SK-N-SH (cell line): ENCODE data around the gene DPP10. TPM values are rescaled to one million over a fixed set of nuclear protein-coding genes. Genes with fewer than 3 reads are reported as not detected.

Experiments
- CTCF ChIA-PET: fragments of 300-600, 350-600 bp; formaldehyde crosslinking; extraction: SDS; loops from one replicate; lab custom pipeline; 2021; lab: Yijun Ruan, JAX
- POLR2A ChIA-PET: fragments of 350-600 bp; sonication (Branson Sonifier 250); formaldehyde crosslinking; extraction: SDS; loops from one replicate; lab custom pipeline; 2020; ENCODE audit warnings: antibody characterized with exemption, inconsistent platforms; lab: Yijun Ruan, JAX
- DNase-seq: peaks from one replicate; pipeline ENCODE4 v3.0.0; 2012
- H2AFZ ChIP-seq: fragments of 200-600 bp; sonication (generic); 2 replicates; pipeline ENCODE4 v1.8.1; 2016; ENCODE audit warnings: antibody characterized with exemption, mild to moderate bottlenecking, low read depth
- H3F3A ChIP-seq: fragments of 200-600 bp; sonication (generic); replicated peaks from 2 replicates; pipeline ENCODE3; 2016; ENCODE audit warnings: antibody characterized with exemption, mild to moderate bottlenecking; ENCODE audit not compliant: insufficient read depth
- H3K27ac ChIP-seq, 2 experiments: fragments of 200-500 bp in 1 of 2; fragments of 200-600 bp in 1 of 2; sonication (Bioruptor generic) in 1 of 2; sonication (generic), shearing (Covaris generic) in 1 of 2; 2 replicates each; pipeline versions ENCODE4 v1.5.1 to v1.6.1; 2014 to 2016; ENCODE audit warnings: low read depth in 2 of 2, inconsistent platforms in 1 of 2, low read length in 1 of 2, mild to moderate bottlenecking in 1 of 2, mixed read lengths in 1 of 2
- H3K27me3 ChIP-seq: fragments of 200-600 bp; sonication (generic), shearing (Covaris generic); 2 replicates; pipeline ENCODE4 v1.6.1; 2016; ENCODE audit warnings: mixed run types; ENCODE audit not compliant: insufficient read depth
- H3K36me3 ChIP-seq, 2 experiments: fragments of 200-500 bp in 1 of 2; fragments of 200-600 bp in 1 of 2; sonication (Bioruptor generic) in 1 of 2; sonication (generic) in 1 of 2; replicated peaks in 1 of 2; 2 replicates each; pipeline versions ENCODE3 to v1.5.1; 2014 to 2016; ENCODE audit warnings: low read length in 1 of 2, mild to moderate bottlenecking in 1 of 2; ENCODE audit not compliant: insufficient read depth in 2 of 2, control insufficient read depth in 1 of 2
- H3K4me1 ChIP-seq, 2 experiments: fragments of 200-500 bp in 1 of 2; fragments of 200-600 bp in 1 of 2; sonication (Bioruptor generic) in 1 of 2; sonication (generic), shearing (Covaris generic) in 1 of 2; 2 replicates each; pipeline versions ENCODE4 v1.5.1 to v1.6.1; 2014 to 2016; ENCODE audit warnings: low read depth in 1 of 2, low read length in 1 of 2, mixed run types in 1 of 2; ENCODE audit not compliant: insufficient read depth in 2 of 2, control insufficient read depth in 1 of 2
- H3K4me2 ChIP-seq: fragments of 200-600 bp; sonication (generic), shearing (Covaris generic); 2 replicates; pipeline ENCODE4 v1.6.1; 2017; ENCODE audit warnings: mixed run types
- H3K4me3 ChIP-seq, 2 experiments: fragments of 200-500 bp in 1 of 2; fragments of 200-600 bp in 1 of 2; sonication (Bioruptor generic) in 1 of 2; sonication (generic), shearing (Covaris generic) in 1 of 2; 2 replicates each; pipeline versions ENCODE4 v1.5.1 to v1.8.1; 2014 to 2016; ENCODE audit warnings: low read depth in 2 of 2, inconsistent platforms in 1 of 2, low read length in 1 of 2, mild to moderate bottlenecking in 1 of 2, mixed read lengths in 1 of 2, moderate library complexity in 1 of 2
- H3K79me2 ChIP-seq: fragments of 200-600 bp; sonication (generic); 2 replicates; pipeline ENCODE4 v1.8.1; 2017; ENCODE audit warnings: mild to moderate bottlenecking; ENCODE audit not compliant: insufficient read depth
- H3K9ac ChIP-seq: fragments of 200-600 bp; sonication (generic); 2 replicates; pipeline ENCODE4 v1.6.1; 2017; ENCODE audit warnings: mixed run types
- H3K9me2 ChIP-seq: fragments of 200-600 bp; sonication (generic); 2 replicates; pipeline ENCODE4 v1.6.1; 2017; ENCODE audit warnings: mixed run types
- H3K9me3 ChIP-seq: fragments of 200-600 bp; sonication (generic); 2 replicates; pipeline ENCODE4 v1.6.1; 2017; ENCODE audit warnings: mixed run types, mild to moderate bottlenecking, moderate library complexity
- H4K20me1 ChIP-seq: fragments of 200-600 bp; sonication (generic); 2 replicates; pipeline ENCODE4 v1.6.1; 2017; ENCODE audit warnings: mild to moderate bottlenecking, mixed run types; ENCODE audit not compliant: insufficient read depth
- ELF1 ChIP-seq: IDR thresholded peaks from 2 replicates; pipeline ENCODE4 v1.4.0; 2012
- EZH2phosphoT487 ChIP-seq: fragments of 200-600 bp; sonication (generic); IDR thresholded peaks from 2 replicates; pipeline ENCODE4 v1.6.1; 2017; ENCODE audit warnings: low read depth, mixed run types, mild to moderate bottlenecking, antibody characterized with exemption, moderate library complexity, borderline replicate concordance
- FOSL2 ChIP-seq: IDR thresholded peaks from 2 replicates; pipeline ENCODE4 v1.4.0; 2012; ENCODE audit warnings: low read depth, mild to moderate bottlenecking, moderate library complexity, borderline replicate concordance
- GABPA ChIP-seq: IDR thresholded peaks from 2 replicates; pipeline ENCODE4 v1.4.0; 2012; ENCODE audit warnings: low read depth, mild to moderate bottlenecking
- GATA2 ChIP-seq: sonication (generic); formaldehyde crosslinking; IDR thresholded peaks from 2 replicates; pipeline ENCODE4 v1.5.0; 2020; ENCODE audit warnings: mild to moderate bottlenecking, missing genetic modification reagents
- MXI1 ChIP-seq: IDR thresholded peaks from 2 replicates; pipeline ENCODE4 v1.6.1; 2012; ENCODE audit warnings: mild to moderate bottlenecking, low read depth, low read length, improper control_type of control experiment
- NFIC ChIP-seq: IDR thresholded peaks from 2 replicates; pipeline ENCODE4 v1.4.0; 2012; ENCODE audit warnings: borderline replicate concordance
- NRF1 ChIP-seq: IDR thresholded peaks from 2 replicates; pipeline ENCODE4 v1.6.1; 2012; ENCODE audit warnings: low read depth, mild to moderate bottlenecking, low read length
- POLR2AphosphoS5 ChIP-seq: IDR thresholded peaks from 2 replicates; pipeline ENCODE4 v1.6.1; 2012; ENCODE audit warnings: low read depth, low read length
- RAD21 ChIP-seq: IDR thresholded peaks from 2 replicates; pipeline ENCODE4 v1.6.1; 2012; ENCODE audit warnings: mild to moderate bottlenecking, low read length
- RCOR1 ChIP-seq: fragments of 150-350 bp; IDR thresholded peaks from 2 replicates; pipeline ENCODE4 v1.6.1; 2017; ENCODE audit warnings: antibody characterized with exemption, low read length
- SIN3A ChIP-seq: IDR thresholded peaks from 2 replicates; pipeline ENCODE4 v1.6.1; 2012; ENCODE audit warnings: low read depth, mild to moderate bottlenecking, low read length, moderate library complexity, borderline replicate concordance
- SMC3 ChIP-seq: IDR thresholded peaks from 2 replicates; pipeline ENCODE4 v1.6.1; 2012; ENCODE audit warnings: low read depth, low read length, improper control_type of control experiment
- TAF1 ChIP-seq: IDR thresholded peaks from 2 replicates; pipeline ENCODE4 v1.6.1; 2012; ENCODE audit warnings: low read depth, mild to moderate bottlenecking, low read length, moderate library complexity, borderline replicate concordance
- TCF12 ChIP-seq: IDR thresholded peaks from 2 replicates; pipeline ENCODE4 v1.4.0; 2012
- TEAD4 ChIP-seq: IDR thresholded peaks from 2 replicates; pipeline ENCODE4 v1.4.0; 2012; ENCODE audit warnings: mild to moderate bottlenecking, borderline replicate concordance; ENCODE audit not compliant: insufficient read depth
- USF1 ChIP-seq: IDR thresholded peaks from 2 replicates; pipeline ENCODE4 v1.4.0; 2012; ENCODE audit warnings: low read depth, borderline replicate concordance
- USF2 ChIP-seq: fragments of 150-350 bp; IDR thresholded peaks from 2 replicates; pipeline ENCODE4 v1.6.1; 2017; ENCODE audit warnings: antibody characterized with exemption, low read length, low read depth, borderline replicate concordance
- WGBS: methylation state at CpG from one replicate; pipeline ENCODE4 v1.1.6; 2017; ENCODE audit warnings: low lambda C conversion rate; 5-methylcytosine and 5-hydroxymethylcytosine counted together
- polyA plus RNA-seq, 3 experiments: library from polyadenylated mRNA; depleted of rRNA; stranded (reverse); fragments of >200 nt; gene quantifications; 2 replicates each; pipeline ENCODE4 v1.2.3, GENCODE V29; 2012
- TF ChIP-seq, protein P1 (sequence below): IDR thresholded peaks from 2 replicates; pipeline ENCODE4 v1.6.1; 2012; ENCODE audit warnings: mild to moderate bottlenecking, low read depth, low read length, moderate library complexity

DPP10 gene
- polyA plus RNA-seq, 1 of the 3 experiments (the other 2 are of a cell fraction), result not detected

- Histone ChIP-seq H2AFZ (no peak overlapping the region), H3K27ac (no peak overlapping the region)
Observed at GRCh38 chr2:115364093-115364492, 921.7 kb downstream of the DPP10 start.

GRCh38 chr2:115369400-115369799, 927.0 kb downstream of the DPP10 start:
- H3K9me3 ChIP-seq, result peaks cover 11% of the 10 kb centered on the region; the same call in 1 of the 2 replicates
- no peak overlapping the region for H3K4me3 ChIP-seq
- no peak overlapping the region for H3K27ac ChIP-seq
- no peak overlapping the region for H3K9ac ChIP-seq
- H3K27me3 ChIP-seq, result no peaks in the 10 kb centered on the region
- CTCF ChIA-PET, result no interaction called here
- 41% methylated on average over 4 of the region's 4 CpGs for WGBS
- no peaks in the 10 kb centered on the region for H3K9me2 ChIP-seq
- no peaks in the 10 kb centered on the region for H3K36me3 ChIP-seq
- H3K79me2 ChIP-seq, result no peaks in the 10 kb centered on the region
- TF ChIP-seq SIN3A, result no peak
- no peaks in the 10 kb centered on the region for H4K20me1 ChIP-seq
- H2AFZ ChIP-seq, result no peak overlapping the region
- no peak overlapping the region for H3K4me2 ChIP-seq
- H3F3A ChIP-seq, result no peaks in the 10 kb centered on the region
- H3K4me1 ChIP-seq, result no peaks in the 10 kb centered on the region
- POLR2A ChIA-PET, result no interaction called here
- no peak for DNase-seq

More at GRCh38 chr2:115364093-115364492, 921.7 kb downstream of the DPP10 start:
- POLR2A ChIA-PET, result no interaction called here
- no peaks in the 10 kb centered on the region for H3F3A ChIP-seq
- H3K4me2 ChIP-seq, result no peak overlapping the region
- no peaks in the 10 kb centered on the region for H3K27me3 ChIP-seq
- H3K4me3 ChIP-seq, result no peak overlapping the region
- H3K36me3 ChIP-seq, result no peaks in the 10 kb centered on the region
- no peak for DNase-seq
- no peak overlapping the region for H3K9ac ChIP-seq
- no peaks in the 10 kb centered on the region for H4K20me1 ChIP-seq
- no peaks in the 10 kb centered on the region for H3K79me2 ChIP-seq
- CTCF ChIA-PET, result no interaction called here
- H3K4me1 ChIP-seq, result no peaks in the 10 kb centered on the region
- H3K9me3 ChIP-seq, result peaks cover 11% of the 10 kb centered on the region; the same call in 1 of the 2 replicates
- H3K9me2 ChIP-seq, result no peaks in the 10 kb centered on the region
- TF ChIP-seq ELF1 (no peak), GABPA (no peak), MXI1 (no peak), USF2 (no peak), POLR2AphosphoS5 (no peak), NRF1 (no peak), RCOR1 (no peak), SMC3 (no peak)
- WGBS, result 43% methylated on average over 6 of the region's 6 CpGs

GRCh38 chr2:115374981-115375380, 932.5 kb downstream of the DPP10 start:
- Histone ChIP-seq H3K9me2 (no peaks in the 10 kb centered on the region), H3K4me3 (no peak overlapping the region), H3K4me2 (no peak overlapping the region), H3K79me2 (no peaks in the 10 kb centered on the region), H3K27me3 (no peaks in the 10 kb centered on the region), H3F3A (no peaks in the 10 kb centered on the region), H3K9ac (no peak overlapping the region), H3K4me1 (no peaks in the 10 kb centered on the region), H3K27ac (no peak overlapping the region), H3K9me3 (no peaks in the 10 kb centered on the region), H2AFZ (no peak overlapping the region), H3K36me3 (no peaks in the 10 kb centered on the region), H4K20me1 (no peaks in the 10 kb centered on the region)
- ChIA-PET POLR2A (no interaction called here), CTCF (no interaction called here)
- 17% methylated on average over 1 of the region's 1 CpG for WGBS
- DNase-seq, result no peak
- TF ChIP-seq TEAD4, result no peak
- no peak for TF ChIP-seq TAF1
- no peak for TF ChIP-seq USF1
- no peak for TF ChIP-seq TCF12
- no peak for TF ChIP-seq FOSL2
- TF ChIP-seq RAD21, result no peak
- TF ChIP-seq RCOR1, result no peak
- no peak for TF ChIP-seq SIN3A
- TF ChIP-seq EZH2phosphoT487, result no peak
- TF ChIP-seq, protein P1, sequence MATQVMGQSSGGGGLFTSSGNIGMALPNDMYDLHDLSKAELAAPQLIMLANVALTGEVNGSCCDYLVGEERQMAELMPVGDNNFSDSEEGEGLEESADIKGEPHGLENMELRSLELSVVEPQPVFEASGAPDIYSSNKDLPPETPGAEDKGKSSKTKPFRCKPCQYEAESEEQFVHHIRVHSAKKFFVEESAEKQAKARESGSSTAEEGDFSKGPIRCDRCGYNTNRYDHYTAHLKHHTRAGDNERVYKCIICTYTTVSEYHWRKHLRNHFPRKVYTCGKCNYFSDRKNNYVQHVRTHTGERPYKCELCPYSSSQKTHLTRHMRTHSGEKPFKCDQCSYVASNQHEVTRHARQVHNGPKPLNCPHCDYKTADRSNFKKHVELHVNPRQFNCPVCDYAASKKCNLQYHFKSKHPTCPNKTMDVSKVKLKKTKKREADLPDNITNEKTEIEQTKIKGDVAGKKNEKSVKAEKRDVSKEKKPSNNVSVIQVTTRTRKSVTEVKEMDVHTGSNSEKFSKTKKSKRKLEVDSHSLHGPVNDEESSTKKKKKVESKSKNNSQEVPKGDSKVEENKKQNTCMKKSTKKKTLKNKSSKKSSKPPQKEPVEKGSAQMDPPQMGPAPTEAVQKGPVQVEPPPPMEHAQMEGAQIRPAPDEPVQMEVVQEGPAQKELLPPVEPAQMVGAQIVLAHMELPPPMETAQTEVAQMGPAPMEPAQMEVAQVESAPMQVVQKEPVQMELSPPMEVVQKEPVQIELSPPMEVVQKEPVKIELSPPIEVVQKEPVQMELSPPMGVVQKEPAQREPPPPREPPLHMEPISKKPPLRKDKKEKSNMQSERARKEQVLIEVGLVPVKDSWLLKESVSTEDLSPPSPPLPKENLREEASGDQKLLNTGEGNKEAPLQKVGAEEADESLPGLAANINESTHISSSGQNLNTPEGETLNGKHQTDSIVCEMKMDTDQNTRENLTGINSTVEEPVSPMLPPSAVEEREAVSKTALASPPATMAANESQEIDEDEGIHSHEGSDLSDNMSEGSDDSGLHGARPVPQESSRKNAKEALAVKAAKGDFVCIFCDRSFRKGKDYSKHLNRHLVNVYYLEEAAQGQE, result no peak
- TF ChIP-seq GATA2, result no peak
- TF ChIP-seq NFIC, result no peak
- TF ChIP-seq ELF1, result no peak
- TF ChIP-seq POLR2AphosphoS5, result no peak
